Left lung (tissue), 10 donors: Measurements from ENCODE around the gene ETNK1. TPM values are rescaled to one million over a fixed set of nuclear protein-coding genes. Genes with fewer than 3 reads are reported as not detected.

ENCODE experiments used
- ATAC-seq: fragments of 200-7000 bp; cut with Tn5 transposase; one replicate; pipeline ENCODE4 v1.9.1; 2020; ENCODE audit warnings: moderate library complexity
- DNase-seq, 4 donors: peaks; one replicate each; pipeline ENCODE4 v3.0.0-alpha.2; 2013 to 2020
- H3K27ac ChIP-seq, 2 donors: fragments of 200-600 bp; sonication (generic) in 1 of 2; one replicate each; pipeline versions ENCODE4 v1.5.0 to v1.8.0; 2020 to 2021
- H3K27me3 ChIP-seq, 2 donors: fragments of 200-600 bp; sonication (generic) in 1 of 2; one replicate each; pipeline versions ENCODE4 v1.5.0 to v1.8.0; 2020 to 2021
- H3K36me3 ChIP-seq, 2 donors: fragments of 200-600 bp; sonication (generic) in 1 of 2; one replicate each; pipeline versions ENCODE4 v1.5.0 to v1.8.0; 2020 to 2021
- H3K4me1 ChIP-seq, 2 donors: fragments of 200-600 bp; one replicate each; pipeline ENCODE4 v1.8.0; 2021
- H3K4me3 ChIP-seq, 2 donors: fragments of 200-600 bp; sonication (generic) in 1 of 2; one replicate each; pipeline versions ENCODE4 v1.5.0 to v1.8.0; 2020 to 2021; ENCODE audit warnings: mild to moderate bottlenecking in 1 of 2
- H3K9me3 ChIP-seq, 2 donors: fragments of 200-600 bp; sonication (generic) in 1 of 2; one replicate each; pipeline versions ENCODE4 v1.5.0 to v1.8.0; 2020 to 2021
- CTCF ChIP-seq, 2 donors: fragments of 200-600 bp; sonication (generic) in 1 of 2; IDR thresholded peaks; one replicate each; pipeline versions ENCODE4 v1.5.0 to v1.8.0; 2021; ENCODE audit warnings: antibody characterized with exemption in 2 of 2
- intact Hi-C, 2 donors: fragments of 100-400 bp; cut with DNase I; formaldehyde crosslinking; loops; one replicate each; pipeline versions ENCODE4 v1.11.2 to v1.14.2; 2022
- polyA plus RNA-seq, 6 donors: library from polyadenylated mRNA; unstranded; fragments of 120-200 nt; gene quantifications; one replicate each; pipeline ENCODE4 v1.2.1, GENCODE V29; 2013; ENCODE audit not compliant: insufficient read length in 6 of 6
- total RNA-seq, 2 donors: library from RNA; stranded (reverse); fragmentation: NEBNext Ultra II Directional; extraction: Animal tissue kit (Norgen Biotek cat#: 25700); gene quantifications; one replicate each; pipeline ENCODE4 v1.2.1, GENCODE V29; 2021
- donor health status: DM: no; HTN: yes; CAD: no.
- donor health status: DM: no; HTN: no; CAD: no.

Gene ETNK1
- total and polyA plus RNA-seq, 8 donors = 55.4 to 73.7 (median 67.3) TPM

DNA sequence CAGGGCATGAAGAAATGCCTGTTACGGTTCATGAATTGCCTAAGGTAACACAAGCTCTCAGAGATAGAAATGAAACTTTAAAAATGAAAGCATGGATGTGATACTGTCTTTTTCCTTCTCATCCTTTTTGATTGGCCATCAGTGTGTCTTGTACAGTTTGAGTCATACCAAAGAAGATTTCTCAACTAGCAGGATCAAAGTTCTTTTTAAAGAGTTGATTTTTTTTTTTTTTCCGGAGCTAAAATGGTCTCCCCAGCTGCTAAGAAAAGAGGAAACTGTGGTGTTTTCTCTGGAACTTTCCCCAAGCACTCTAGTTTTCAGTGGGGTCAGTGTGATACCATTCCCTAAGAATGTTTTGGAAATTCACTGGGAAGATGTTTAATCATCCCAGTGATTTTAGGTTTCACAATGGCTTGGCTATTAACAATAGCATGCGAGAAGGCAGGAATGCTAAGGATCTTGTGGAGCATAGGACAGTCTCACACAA is 105.0 kb downstream of the ETNK1 start:
- peak in 1 of 4 donors; percentile 16 for DNase-seq
- Histone ChIP-seq H3K4me1 (peaks cover 4 to 5% of the 10 kb centered on the region in 2 donors), H3K9me3 (no peaks in the 10 kb centered on the region), H3K27me3 (no peaks in the 10 kb centered on the region), H3K27ac (peak overlapping the region in 1 of 2 donors; percentile 28), H3K36me3 (no peaks in the 10 kb centered on the region), H3K4me3 (no peak overlapping the region)
- intact Hi-C loops = no loop called here
- no peak for TF ChIP-seq CTCF (IDR thresholded peaks at IDR 0.05)
- ATAC-seq = peak; percentile 63

DNA sequence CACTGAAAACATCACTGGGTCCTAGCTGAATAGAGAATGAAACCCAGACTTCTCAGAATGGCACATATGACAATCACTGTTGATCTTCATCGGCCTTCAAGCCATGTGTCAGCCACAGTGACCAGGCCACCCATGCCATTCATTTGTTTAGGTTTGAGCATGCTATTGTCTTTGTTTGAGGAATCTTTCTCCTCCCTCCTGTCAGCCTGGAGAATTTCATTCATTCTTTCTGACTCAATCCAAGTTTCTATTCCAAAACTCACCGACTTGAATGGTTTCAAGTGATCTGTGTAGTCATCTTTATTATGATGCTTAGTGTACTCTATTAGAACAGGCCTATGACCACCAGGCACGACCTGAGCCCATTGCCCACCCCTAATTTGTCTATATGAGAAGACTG is 106.3 kb downstream of the ETNK1 start:
- intact Hi-C loops = no loop called here
- Histone ChIP-seq H3K27me3 (no peaks in the 10 kb centered on the region), H3K4me1 (peaks cover 4 to 5% of the 10 kb centered on the region in 2 donors), H3K4me3 (no peak overlapping the region), H3K36me3 (no peaks in the 10 kb centered on the region), H3K27ac (no peak overlapping the region), H3K9me3 (no peaks in the 10 kb centered on the region)
- no peak for ATAC-seq
- no peak for TF ChIP-seq CTCF (IDR thresholded peaks at IDR 0.05)
- no peak for DNase-seq

DNA sequence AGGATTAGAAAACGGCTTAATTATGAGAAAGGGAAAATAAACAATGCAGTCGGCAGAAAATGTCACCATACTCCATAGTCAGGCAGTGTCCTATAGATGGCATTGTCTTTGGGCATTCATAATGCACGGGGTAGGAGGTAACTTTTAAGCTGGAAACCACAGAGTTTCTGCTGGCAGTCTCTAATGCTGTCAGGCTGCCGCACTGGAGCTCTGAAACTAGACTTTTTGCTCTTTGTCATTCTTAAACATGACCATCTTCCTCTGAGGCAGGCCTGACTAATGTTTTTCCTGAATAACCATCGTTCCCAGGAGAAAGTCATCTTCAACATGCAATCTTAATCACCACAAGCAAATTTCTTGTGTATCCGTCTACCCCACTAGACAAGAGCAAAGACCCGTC is 108.8 kb downstream of the ETNK1 start:
- no peak overlapping the region for H3K27ac ChIP-seq
- H3K4me1 ChIP-seq = peaks cover 4 to 5% of the 10 kb centered on the region in 2 donors
- no peak for ATAC-seq
- DNase-seq = no peak
- H3K4me3 ChIP-seq = no peak overlapping the region
- no peaks in the 10 kb centered on the region for H3K9me3 ChIP-seq
- H3K36me3 ChIP-seq = no peaks in the 10 kb centered on the region
- intact Hi-C loops = no loop called here
- no peak for TF ChIP-seq CTCF (IDR thresholded peaks at IDR 0.05)
- H3K27me3 ChIP-seq = no peaks in the 10 kb centered on the region

- Histone ChIP-seq H3K36me3 (no peaks in the 10 kb centered on the region), H3K27me3 (no peaks in the 10 kb centered on the region), H3K9me3 (no peaks in the 10 kb centered on the region), H3K4me3 (no peak overlapping the region), H3K27ac (no peak overlapping the region), H3K4me1 (no peaks in the 10 kb centered on the region)
- intact Hi-C loops = no loop called here
- no peak for TF ChIP-seq CTCF (IDR thresholded peaks at IDR 0.05)
- no peak for ATAC-seq
- DNase-seq = no peak
Measured at GRCh38 chr12:22738945-22739344, 114.0 kb downstream of the ETNK1 start.

Other genes with a start within 250 kb of the ETNK1 start
- gene C2CD5, start 80.6 kb upstream of the ETNK1 start, total RNA-seq = 10 to 100 TPM; 34.4 to 39.4 TPM
- gene C2CD5, start 80.6 kb upstream of the ETNK1 start, polyA plus RNA-seq = 10 to 100 TPM; 68.2 to 98.3 (median 77.9) TPM